ENCODE data around the gene OR52W1.

The OR52W1 gene

DNA sequence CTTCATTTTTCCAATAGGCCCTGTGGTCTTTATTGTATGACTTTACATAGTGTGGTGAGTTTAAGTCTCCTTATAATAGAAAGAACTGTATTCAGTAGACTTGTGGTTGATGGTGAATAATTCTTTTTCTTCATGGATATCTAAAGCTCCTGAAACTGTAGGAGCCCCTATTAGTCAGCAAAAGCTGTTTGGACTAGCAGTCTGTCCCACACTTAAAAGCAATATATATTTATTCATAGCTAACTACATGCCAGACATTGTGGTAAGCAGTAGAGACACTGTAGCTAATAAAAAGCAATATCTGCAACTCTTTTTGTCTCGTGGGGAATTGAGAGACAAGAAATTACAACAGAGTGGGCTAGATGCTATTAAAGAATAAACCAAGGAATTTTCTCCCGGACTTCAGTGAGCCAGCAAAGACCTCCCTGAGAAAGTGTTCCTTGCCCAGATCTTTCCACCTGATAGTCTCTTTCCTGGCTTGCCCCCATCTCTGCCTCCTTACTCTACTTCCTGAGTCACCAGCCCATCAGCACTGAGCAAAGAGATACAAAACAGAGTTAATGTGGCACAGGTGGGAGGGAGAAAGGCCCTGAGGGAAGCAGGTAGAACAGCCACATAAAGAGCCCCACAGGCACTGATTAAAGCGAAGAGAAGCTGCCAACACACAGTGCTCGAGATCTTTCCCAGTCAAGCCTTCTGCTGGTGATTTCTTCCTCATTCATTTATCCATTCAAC, 1.4 kb upstream of the OR52W1 start:
- no peak overlapping the region for H3K4me2 ChIP-seq (ENCODE audit: low read depth, low read length)
- no peak overlapping the region for H3K9ac ChIP-seq (ENCODE audit: low read length)
- H3F3A ChIP-seq (ENCODE audit: insufficient read depth, low read length), result no peaks in the 10 kb centered on the region
- H3K79me2 ChIP-seq (ENCODE audit: low read length), result no peaks in the 10 kb centered on the region
- no peak overlapping the region for H2AFZ ChIP-seq (ENCODE audit: low read length)
- no peak overlapping the region for H3K27ac ChIP-seq (ENCODE audit: low read length)
- H3K9me2 ChIP-seq (replicated peaks; ENCODE audit: insufficient read depth, low read length), result no peaks in the 10 kb centered on the region
- no peaks in the 10 kb centered on the region for H3K36me3 ChIP-seq (replicated peaks; ENCODE audit: insufficient read depth, low read length)
- no peaks in the 10 kb centered on the region for H3K9me3 ChIP-seq (replicated peaks; ENCODE audit: insufficient read depth, low read length)
- no peaks in the 10 kb centered on the region for H4K20me1 ChIP-seq (ENCODE audit: insufficient read depth, low read length)
- DNase-seq, result no peak
- TF ChIP-seq CTCF (IDR thresholded peaks at IDR 0.05; ENCODE audit: low read length) (no peak), EZH2 (optimal IDR thresholded peaks at IDR 0.05; ENCODE audit: low read depth, low read length) (no peak)
- H3K27me3 ChIP-seq (replicated peaks; ENCODE audit: insufficient read depth, low read length), result no peaks in the 10 kb centered on the region
- peaks cover 3% of the 10 kb centered on the region for H3K4me1 ChIP-seq (ENCODE audit: low read length)
- no peak overlapping the region for H3K4me3 ChIP-seq (ENCODE audit: low read length)

DNA sequence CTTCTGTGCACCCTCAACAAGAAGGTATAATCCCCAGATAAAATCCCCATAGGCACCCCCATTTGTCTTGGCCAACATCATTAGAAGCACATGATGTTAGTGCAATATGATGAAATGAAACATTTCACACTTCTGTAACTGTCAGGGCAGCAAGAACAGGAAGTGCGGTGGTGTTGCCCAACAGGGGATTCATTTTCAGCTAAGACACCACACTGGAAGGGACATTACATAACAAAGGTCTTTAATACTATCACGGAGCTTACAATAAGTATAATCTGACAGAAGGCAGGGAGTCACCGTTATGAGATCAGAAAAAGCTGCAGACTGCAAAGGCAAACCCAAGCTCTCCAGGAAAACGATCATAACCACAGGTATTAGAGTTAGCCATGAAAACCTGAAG, 2.0 kb downstream of the OR52W1 start:
- no peaks in the 10 kb centered on the region for H3K79me2 ChIP-seq (ENCODE audit: low read length)
- H3K9me2 ChIP-seq (replicated peaks; ENCODE audit: insufficient read depth, low read length), result no peaks in the 10 kb centered on the region
- TF ChIP-seq CTCF (IDR thresholded peaks at IDR 0.05; ENCODE audit: low read length) (no peak), EZH2 (optimal IDR thresholded peaks at IDR 0.05; ENCODE audit: low read depth, low read length) (no peak), EZH2phosphoT487 (IDR thresholded peaks at IDR 0.05; ENCODE audit: low read length) (no peak)
- H3K36me3 ChIP-seq (replicated peaks; ENCODE audit: insufficient read depth, low read length), result no peaks in the 10 kb centered on the region
- no peak for DNase-seq
- no peaks in the 10 kb centered on the region for H3K27me3 ChIP-seq (replicated peaks; ENCODE audit: insufficient read depth, low read length)
- peaks cover 30% of the 10 kb centered on the region for H3K4me1 ChIP-seq (ENCODE audit: low read length)
- H4K20me1 ChIP-seq (ENCODE audit: insufficient read depth, low read length), result no peaks in the 10 kb centered on the region
- no peak overlapping the region for H2AFZ ChIP-seq (ENCODE audit: low read length)
- peaks cover 10% of the 10 kb centered on the region; the same call in 1 of the 2 replicates for H3F3A ChIP-seq (ENCODE audit: insufficient read depth, low read length)
- H3K9me3 ChIP-seq (replicated peaks; ENCODE audit: insufficient read depth, low read length), result no peaks in the 10 kb centered on the region
- no peak overlapping the region for H3K9ac ChIP-seq (ENCODE audit: low read length)
- no peak overlapping the region for H3K4me3 ChIP-seq (ENCODE audit: low read length)
- H3K27ac ChIP-seq (ENCODE audit: low read length), result no peak overlapping the region
- H3K4me2 ChIP-seq (ENCODE audit: low read depth, low read length), result no peak overlapping the region

- Histone ChIP-seq H4K20me1 (ENCODE audit: insufficient read depth, low read length) (no peaks in the 10 kb centered on the region), H3K9me2 (replicated peaks; ENCODE audit: insufficient read depth, low read length) (no peaks in the 10 kb centered on the region), H3K9ac (ENCODE audit: low read length) (no peak overlapping the region), H3K36me3 (replicated peaks; ENCODE audit: insufficient read depth, low read length) (no peaks in the 10 kb centered on the region), H3K4me1 (ENCODE audit: low read length) (peaks cover 30% of the 10 kb centered on the region), H3K27ac (ENCODE audit: low read length) (no peak overlapping the region), H2AFZ (ENCODE audit: low read length) (no peak overlapping the region), H3F3A (ENCODE audit: insufficient read depth, low read length) (peaks cover 10% of the 10 kb centered on the region; the same call in 1 of the 2 replicates), H3K9me3 (replicated peaks; ENCODE audit: insufficient read depth, low read length) (no peaks in the 10 kb centered on the region), H3K79me2 (ENCODE audit: low read length) (no peaks in the 10 kb centered on the region), H3K27me3 (replicated peaks; ENCODE audit: insufficient read depth, low read length) (no peaks in the 10 kb centered on the region), H3K4me3 (ENCODE audit: low read length) (no peak overlapping the region), H3K4me2 (ENCODE audit: low read depth, low read length) (no peak overlapping the region)
- DNase-seq, result no peak
- TF ChIP-seq CTCF (IDR thresholded peaks at IDR 0.05; ENCODE audit: low read length) (no peak), EZH2phosphoT487 (IDR thresholded peaks at IDR 0.05; ENCODE audit: low read length) (no peak), EZH2 (optimal IDR thresholded peaks at IDR 0.05; ENCODE audit: low read depth, low read length) (no peak)
Observed at GRCh38 chr11:6201481-6201880, 2.5 kb downstream of the OR52W1 start.

Measured in MM.1S (cell line).